ENCODE data around the gene MRPS34.
"Not testable (repeated sequence)": the region's sequence is repeated elsewhere in the genome, so short reads cannot be mapped to it uniquely, and the experiment has no call there.

Gene MRPS34

DNA sequence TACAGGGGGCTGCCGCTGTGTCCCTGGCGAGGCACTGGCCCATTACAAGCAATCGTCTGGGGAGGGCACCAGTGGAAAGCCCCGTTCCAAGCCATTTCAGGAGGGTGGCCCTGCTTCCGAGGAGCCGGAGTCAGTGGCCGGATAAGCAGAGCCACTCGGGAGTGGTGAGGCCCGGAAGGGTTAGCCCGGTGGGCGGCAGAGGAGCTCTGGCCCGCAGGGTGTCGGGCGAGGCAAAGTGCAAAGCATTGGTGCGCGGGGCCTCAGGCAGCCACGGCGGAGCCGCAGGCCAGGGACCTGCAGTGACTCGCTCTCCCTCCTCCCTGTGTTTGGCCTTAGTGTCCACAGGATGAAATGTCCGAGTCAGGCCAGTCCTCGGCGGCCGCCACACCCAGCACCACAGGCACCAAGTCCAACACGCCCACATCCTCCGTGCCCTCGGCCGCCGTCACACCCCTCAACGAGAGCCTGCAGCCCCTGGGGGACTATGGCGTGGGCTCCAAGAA is 26.2 kb downstream of the MRPS34 start:
- DNase-seq, result no peak

GRCh38 chr16:1745900-1746692 is 26.8 kb downstream of the MRPS34 start:
- DNase-seq, result no peak

GRCh38 chr16:1745181-1745899 is 27.6 kb downstream of the MRPS34 start:
- no peak for DNase-seq

DNA sequence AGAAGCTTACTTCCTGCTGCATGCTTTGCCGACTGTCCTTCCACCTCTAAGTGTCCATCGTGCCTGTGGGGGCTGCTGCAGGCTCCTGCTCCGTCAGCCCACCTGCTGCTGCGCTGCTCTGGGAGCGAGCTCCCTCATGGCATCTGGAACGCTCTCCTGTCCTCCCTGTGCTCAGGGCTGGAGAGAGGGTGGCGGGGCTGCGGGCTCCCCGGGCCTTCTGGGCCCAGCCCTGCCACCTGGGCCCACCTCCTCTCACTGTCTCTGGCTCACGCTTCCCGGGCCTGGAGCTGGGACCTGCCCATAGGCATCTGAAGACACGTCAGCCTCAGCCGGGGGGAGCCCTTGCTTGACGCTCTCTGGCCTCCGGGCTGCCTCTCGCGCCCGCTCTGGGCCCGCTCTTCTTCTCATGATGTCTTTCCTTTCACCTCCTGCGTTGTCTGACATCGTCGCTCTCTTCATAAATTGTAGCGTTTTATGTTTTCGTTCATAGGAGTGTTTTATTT is 28.5 kb downstream of the MRPS34 start:
- DNase-seq, result no peak

GRCh38 chr16:1743376-1744337 is 29.3 kb downstream of the MRPS34 start:
- DNase-seq, result no peak

DNA sequence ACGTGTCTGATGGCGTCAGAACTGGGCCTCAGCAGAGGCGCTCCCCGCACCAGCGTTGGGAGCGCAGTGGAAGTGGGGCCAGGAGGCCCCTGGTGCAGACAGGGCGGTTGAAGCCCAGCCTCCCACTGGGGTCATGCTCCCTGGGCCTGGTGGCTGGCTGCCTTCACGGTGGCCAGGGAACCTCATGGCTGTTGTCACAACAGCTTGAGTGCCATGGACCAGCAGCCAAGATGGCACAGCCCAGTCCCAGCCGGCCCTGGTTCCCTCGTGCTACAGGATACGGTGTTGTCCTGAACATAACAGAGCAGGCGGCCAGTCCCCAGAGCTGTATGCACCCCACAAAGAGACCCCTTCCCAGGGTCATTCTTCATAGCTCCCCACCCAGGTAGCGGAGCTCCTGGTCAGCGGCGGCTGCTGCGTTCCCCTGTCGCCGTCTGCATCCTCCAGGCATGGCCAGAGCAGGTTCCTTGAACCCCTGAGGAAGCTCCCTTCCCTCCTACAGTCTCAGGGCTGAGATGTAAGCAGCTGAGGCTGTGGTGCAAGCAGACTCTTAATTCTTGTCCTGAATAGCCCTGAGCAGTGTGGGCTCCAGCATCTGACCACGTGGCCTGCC is 31.3 kb downstream of the MRPS34 start:
- no peak for DNase-seq

- no peak for DNase-seq
Observed at GRCh38 chr16:1740781-1741490, 32.0 kb downstream of the MRPS34 start.

DNA sequence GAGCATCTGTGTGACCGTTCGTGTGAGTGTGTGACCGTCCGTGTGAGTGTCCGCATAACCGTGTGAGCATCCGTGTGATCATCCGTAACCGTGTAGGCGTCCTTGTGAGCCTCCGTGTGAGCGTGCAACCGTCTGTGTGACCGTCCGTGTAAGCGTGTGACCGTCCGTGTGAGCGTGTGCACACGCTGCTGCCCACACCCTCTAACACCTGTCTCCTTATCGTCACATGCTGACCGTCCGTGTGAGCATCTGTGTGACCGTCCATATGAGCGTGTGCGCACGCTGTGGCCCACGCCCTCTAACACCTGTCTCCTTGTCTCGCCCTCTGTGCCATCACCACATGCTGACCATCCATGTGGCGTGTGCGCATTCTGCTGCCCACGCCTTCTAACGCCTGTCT is 32.7 kb downstream of the MRPS34 start:
- no peak for DNase-seq

GRCh38 chr16:1734816-1735215 is 38.1 kb downstream of the MRPS34 start:
- DNase-seq, result no peak

GRCh38 chr16:1734123-1734522 is 38.8 kb downstream of the MRPS34 start:
- no peak for DNase-seq

DNA sequence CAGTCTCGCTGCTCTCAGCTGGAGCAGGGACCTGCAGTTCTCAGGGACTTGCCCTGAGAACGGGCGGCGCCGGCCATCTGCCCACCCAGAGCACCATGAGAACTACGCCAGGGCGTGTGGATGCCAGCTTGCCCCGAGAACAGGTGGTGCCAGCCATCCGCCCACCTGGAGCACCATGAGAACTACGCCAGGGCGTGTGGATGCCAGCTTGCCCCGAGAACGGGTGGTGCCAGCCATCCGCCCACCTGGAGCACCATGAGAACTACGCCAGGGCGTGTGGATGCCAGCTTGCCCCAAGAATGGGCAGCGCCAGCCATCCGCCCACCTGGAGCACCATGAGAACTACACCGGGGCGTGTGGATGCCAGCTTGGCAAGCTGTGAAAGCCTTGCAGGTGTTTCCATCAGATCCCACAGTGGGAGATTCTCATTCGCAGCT is 40.4 kb downstream of the MRPS34 start:
- not testable (repeated sequence) for DNase-seq

DNA sequence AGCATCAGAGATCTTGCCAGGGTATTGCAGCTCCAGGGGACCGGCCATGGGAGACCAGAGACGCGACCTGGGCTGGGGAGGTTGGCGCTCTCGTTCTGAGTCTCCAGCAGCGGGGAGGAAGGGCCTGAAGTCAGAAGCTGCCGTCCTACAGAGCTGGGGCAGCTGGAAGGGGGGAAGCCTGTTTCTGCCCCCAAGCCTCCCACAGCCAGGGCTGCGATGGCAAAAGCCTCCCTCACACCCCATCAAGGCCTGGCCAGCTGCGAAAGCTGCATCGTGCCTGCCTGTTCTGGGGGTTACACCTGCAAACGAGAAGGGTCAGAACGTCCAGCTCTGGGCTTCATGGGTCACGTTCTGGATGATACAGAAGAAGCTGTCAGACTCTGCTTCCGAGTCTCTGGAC is 40.9 kb downstream of the MRPS34 start:
- DNase-seq, result no peak

GRCh38 chr16:1731603-1732002 is 41.3 kb downstream of the MRPS34 start:
- no peak for DNase-seq

- DNase-seq, result no peak
Observed at GRCh38 chr16:1731073-1731472, 41.9 kb downstream of the MRPS34 start.

- DNase-seq, result no peak
Observed at GRCh38 chr16:1729445-1729844, 43.5 kb downstream of the MRPS34 start.

DNA sequence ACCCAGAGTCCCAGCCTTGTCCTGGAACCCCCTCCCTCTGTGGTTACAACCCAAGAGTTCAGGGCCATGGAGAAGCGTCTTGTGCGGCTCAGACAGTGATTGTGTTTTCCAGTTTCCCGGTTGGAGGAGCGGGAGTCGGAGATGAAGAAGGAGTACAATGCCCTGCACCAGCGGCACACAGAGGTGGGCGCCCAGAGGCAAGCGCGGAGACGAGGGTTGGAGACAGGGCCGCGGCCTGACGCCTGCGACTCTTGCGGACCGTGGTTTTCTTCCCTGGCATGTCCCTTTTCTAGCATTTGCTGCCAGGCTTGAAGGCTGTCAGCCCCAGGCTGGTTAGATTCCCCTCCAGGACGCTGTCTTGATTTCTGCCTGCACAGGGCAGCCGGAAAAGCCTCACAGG is 43.9 kb downstream of the MRPS34 start:
- DNase-seq, result no peak

GRCh38 chr16:1727651-1728624 is 45.0 kb downstream of the MRPS34 start:
- no peak for DNase-seq

DNA sequence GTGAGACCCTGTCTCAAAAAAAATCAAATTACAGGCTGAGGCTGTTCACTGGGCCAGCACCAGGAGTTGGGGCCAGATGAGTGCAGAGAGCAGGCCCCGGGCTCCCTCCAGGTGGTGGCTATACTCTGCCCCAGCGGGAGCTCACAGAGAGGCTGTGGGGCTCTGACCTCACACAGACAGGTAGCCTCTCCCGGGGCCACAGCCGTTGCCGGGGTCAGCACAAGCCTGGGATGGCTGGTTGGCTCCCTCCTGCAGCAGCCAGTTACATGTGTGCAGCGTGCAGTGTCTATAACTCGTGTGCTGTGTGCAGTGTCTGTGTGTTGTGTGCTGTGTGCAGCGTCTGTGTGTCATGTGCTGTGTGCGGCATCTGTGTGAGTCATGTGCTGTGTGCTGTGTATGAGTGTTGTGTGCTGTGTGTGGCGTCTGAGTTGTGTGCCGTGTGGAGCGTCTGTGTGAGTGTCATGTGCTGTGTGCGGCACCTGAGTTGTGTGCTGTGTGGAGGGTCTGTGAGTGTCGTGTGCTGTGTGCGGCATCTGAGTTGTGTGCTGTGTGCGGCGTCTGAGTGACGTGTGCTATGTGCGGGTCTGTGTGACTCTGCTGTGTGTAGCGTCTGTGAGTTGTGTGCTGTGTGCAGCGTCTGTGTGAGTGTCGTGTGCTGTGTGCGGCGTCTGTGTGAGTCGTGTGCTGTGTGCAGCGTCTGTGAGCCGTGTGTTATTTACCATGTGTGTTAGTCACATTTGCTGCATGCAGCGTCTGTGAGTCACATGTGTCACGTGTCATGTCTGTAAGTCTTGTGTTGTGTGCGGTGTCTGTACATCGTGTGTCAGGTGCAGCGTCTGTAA is 46.1 kb downstream of the MRPS34 start:
- DNase-seq, result no peak

- no peak for DNase-seq
Observed at GRCh38 chr16:1724491-1724890, 48.4 kb downstream of the MRPS34 start.

Data from inflammatory macrophage treated with lipopolysaccharide for 4 hours (primary cell).